HEK293 (cell line): ENCODE data around the gene HIPK2.

Experiments
- ATF2 ChIP-seq: fragments of 450-650 bp; formaldehyde crosslinking; IDR thresholded peaks from 2 replicates; pipeline ENCODE4 v1.5.1; 2016; ENCODE audit warnings: missing biosample characterization, missing genetic modification characterization, low read depth
- BCL6B ChIP-seq: fragments of 450-650 bp; formaldehyde crosslinking; IDR thresholded peaks from 2 replicates; pipeline ENCODE4 v1.5.1; 2017; ENCODE audit warnings: missing biosample characterization, missing genetic modification characterization
- CTCF ChIP-seq: fragments of 450-650 bp; formaldehyde crosslinking; IDR thresholded peaks from 2 replicates; pipeline ENCODE4 v1.5.1; 2016; ENCODE audit warnings: missing biosample characterization, missing genetic modification characterization
- KLF1 ChIP-seq: fragments of 450-650 bp; formaldehyde crosslinking; IDR thresholded peaks from 2 replicates; pipeline ENCODE4 v1.5.1; 2016; ENCODE audit warnings: missing biosample characterization, missing genetic modification characterization
- RBAK ChIP-seq: fragments of 450-650 bp; formaldehyde crosslinking; IDR thresholded peaks from 2 replicates; pipeline ENCODE4 v1.5.1; 2016; ENCODE audit warnings: missing biosample characterization, missing genetic modification characterization
- SP7 ChIP-seq: fragments of 450-650 bp; formaldehyde crosslinking; IDR thresholded peaks from 2 replicates; pipeline ENCODE4 v1.5.1; 2016; ENCODE audit warnings: missing biosample characterization, missing genetic modification characterization
- TRIM28 ChIP-seq: IDR thresholded peaks from 2 replicates; pipeline ENCODE4 v1.6.1; 2011; ENCODE audit warnings: low read length, control low read depth, borderline replicate concordance
- ZBTB17 ChIP-seq: fragments of 450-650 bp; formaldehyde crosslinking; IDR thresholded peaks from 2 replicates; pipeline ENCODE4 v1.5.1; 2016; ENCODE audit warnings: missing biosample characterization, missing genetic modification characterization
- ZBTB6 ChIP-seq: fragments of 450-650 bp; formaldehyde crosslinking; IDR thresholded peaks from 2 replicates; pipeline ENCODE4 v1.5.1; 2017; ENCODE audit warnings: missing biosample characterization, missing genetic modification characterization
- ZEB2 ChIP-seq: fragments of 450-650 bp; formaldehyde crosslinking; IDR thresholded peaks from 2 replicates; pipeline ENCODE4 v1.5.1; 2016; ENCODE audit warnings: missing biosample characterization, missing genetic modification characterization
- ZNF155 ChIP-seq: fragments of 450-650 bp; formaldehyde crosslinking; IDR thresholded peaks from 2 replicates; pipeline ENCODE4 v1.5.1; 2016; ENCODE audit warnings: missing biosample characterization, missing genetic modification characterization
- ZNF16 ChIP-seq: fragments of 450-650 bp; formaldehyde crosslinking; IDR thresholded peaks from 2 replicates; pipeline ENCODE4 v1.5.1; 2016; ENCODE audit warnings: low read depth, missing biosample characterization, missing genetic modification characterization
- ZNF175 ChIP-seq: fragments of 450-650 bp; formaldehyde crosslinking; IDR thresholded peaks from 2 replicates; pipeline ENCODE4 v1.5.1; 2016; ENCODE audit warnings: missing biosample characterization, missing genetic modification characterization
- ZNF18 ChIP-seq: fragments of 450-650 bp; formaldehyde crosslinking; IDR thresholded peaks from 2 replicates; pipeline ENCODE4 v1.5.1; 2016; ENCODE audit warnings: missing biosample characterization, missing genetic modification characterization
- ZNF2 ChIP-seq: fragments of 450-650 bp; formaldehyde crosslinking; IDR thresholded peaks from 2 replicates; pipeline ENCODE4 v1.5.1; 2016; ENCODE audit warnings: missing biosample characterization, missing genetic modification characterization
- ZNF221 ChIP-seq: fragments of 450-650 bp; formaldehyde crosslinking; IDR thresholded peaks from 2 replicates; pipeline ENCODE4 v1.5.1; 2017; ENCODE audit warnings: missing biosample characterization, missing genetic modification characterization, borderline replicate concordance
- ZNF266 ChIP-seq: fragments of 450-650 bp; formaldehyde crosslinking; IDR thresholded peaks from 2 replicates; pipeline ENCODE4 v1.5.1; 2016; ENCODE audit warnings: missing biosample characterization, missing genetic modification characterization, low read depth
- ZNF416 ChIP-seq: fragments of 450-650 bp; formaldehyde crosslinking; IDR thresholded peaks from 2 replicates; pipeline ENCODE4 v1.5.1; 2016; ENCODE audit warnings: missing biosample characterization, missing genetic modification characterization
- ZNF433 ChIP-seq: fragments of 450-650 bp; formaldehyde crosslinking; IDR thresholded peaks from 2 replicates; pipeline ENCODE4 v1.5.1; 2016; ENCODE audit warnings: missing biosample characterization, missing genetic modification characterization, low read depth
- ZNF449 ChIP-seq: fragments of 450-650 bp; formaldehyde crosslinking; IDR thresholded peaks from 2 replicates; pipeline ENCODE4 v1.5.1; 2017; ENCODE audit warnings: missing biosample characterization, mild to moderate bottlenecking, missing genetic modification characterization, moderate library complexity
- ZNF513 ChIP-seq: fragments of 450-650 bp; IDR thresholded peaks from 2 replicates; pipeline ENCODE4 v1.5.1; 2018; ENCODE audit warnings: missing biosample characterization, missing genetic modification characterization
- ZNF529 ChIP-seq: fragments of 450-650 bp; formaldehyde crosslinking; IDR thresholded peaks from 2 replicates; pipeline ENCODE4 v1.5.1; 2017; ENCODE audit warnings: missing genetic modification characterization, missing biosample characterization; ENCODE audit not compliant: insufficient replicate concordance
- ZNF623 ChIP-seq: fragments of 450-650 bp; formaldehyde crosslinking; IDR thresholded peaks from 2 replicates; pipeline ENCODE4 v1.5.1; 2016; ENCODE audit warnings: missing biosample characterization, missing genetic modification characterization
- ZNF645 ChIP-seq: fragments of 450-650 bp; formaldehyde crosslinking; IDR thresholded peaks from 2 replicates; pipeline ENCODE4; 2016; ENCODE audit warnings: missing biosample characterization, missing genetic modification characterization
- ZNF664 ChIP-seq: fragments of 450-650 bp; formaldehyde crosslinking; IDR thresholded peaks from 2 replicates; pipeline ENCODE4 v1.5.1; 2016; ENCODE audit warnings: missing biosample characterization, missing genetic modification characterization

HIPK2 gene

GRCh38 chr7:139777948-139778841 lies at the start of gene HIPK2 (continued):
- no peak for TF ChIP-seq ZNF266 (tag by site-specific recombination)
- TF ChIP-seq TRIM28 = peak; percentile 47; the same call in 1 of the 2 replicates
- 0 out of 2 replicates have a peak, but pooled peaks have one; percentile 40 for TF ChIP-seq ZNF449 (tag by site-specific recombination)
- TF ChIP-seq ZBTB17 (tag by site-specific recombination) = peak; percentile 88
- peak; percentile 83 for TF ChIP-seq ZBTB6 (tag by site-specific recombination)
- TF ChIP-seq ZNF433 = no peak
- no peak for TF ChIP-seq ZNF155
- TF ChIP-seq SP7 = peak; percentile 50
- TF ChIP-seq ZNF221 (tag by site-specific recombination) = no peak
- peak; percentile 38; the same call in 1 of the 2 replicates for TF ChIP-seq CTCF
- TF ChIP-seq ZNF664 (tag by site-specific recombination) = no peak
- TF ChIP-seq ZNF18 (tag by site-specific recombination) = no peak
- no peak for TF ChIP-seq BCL6B (tag by site-specific recombination)
- no peak for TF ChIP-seq ZNF623 (tag by site-specific recombination)
- TF ChIP-seq RBAK (tag by site-specific recombination) = no peak
- no peak for TF ChIP-seq ZNF16 (tag by site-specific recombination)
- TF ChIP-seq ZEB2 = peak; percentile 74; the same call in 1 of the 2 replicates
- TF ChIP-seq ZNF175 (tag by site-specific recombination) = no peak
- no peak for TF ChIP-seq ATF2 (tag by site-specific recombination)
- TF ChIP-seq ZNF2 (tag by site-specific recombination) = peak; percentile 66; the same call in 1 of the 2 replicates
- TF ChIP-seq ZNF529 (tag by site-specific recombination) = no peak
- no peak for TF ChIP-seq ZNF416 (tag by site-specific recombination)
- no peak for TF ChIP-seq ZNF645 (tag by site-specific recombination)
- TF ChIP-seq ZNF513 (tag by site-specific recombination) = no peak
- TF ChIP-seq KLF1 = peak; percentile 50; the same call in 1 of the 2 replicates
